Activated CD4-positive, alpha-beta memory T cell treated with anti-CD3 and anti-CD28 coated beads for 36 hours (primary cell): ENCODE data around the gene APCS. TPM values are rescaled to one million over a fixed set of nuclear protein-coding genes. Genes with fewer than 3 reads are reported as not detected.

Experiments used
- CTCF ChIA-PET: fragments of 350-600 bp; sonication (Branson Sonifier 250); formaldehyde crosslinking; loops from one replicate; lab custom pipeline; 2021; ENCODE audit warnings: antibody characterized with exemption, inconsistent platforms; lab: Charles Lee
- POLR2A ChIA-PET: fragments of 350-600 bp; sonication (Branson Sonifier 250); formaldehyde crosslinking; loops from one replicate; lab custom pipeline; 2021; ENCODE audit warnings: antibody characterized with exemption; lab: Charles Lee
- DNase-seq: peaks from one replicate; pipeline ENCODE4 v3.0.0-alpha.2; 2020
- H3K27ac Mint-ChIP-seq: one replicate; pipeline ENCODE4 v1.8.0; 2021; ENCODE audit warnings: mixed read lengths
- H3K27me3 Mint-ChIP-seq: one replicate; pipeline ENCODE4 v1.8.0; 2021; ENCODE audit warnings: mixed read lengths
- H3K36me3 Mint-ChIP-seq: one replicate; pipeline ENCODE4 v1.8.0; 2021; ENCODE audit warnings: mixed read lengths
- H3K4me1 Mint-ChIP-seq: one replicate; pipeline ENCODE4 v1.8.0; 2021; ENCODE audit warnings: low read depth, mixed read lengths
- H3K4me3 Mint-ChIP-seq: one replicate; pipeline ENCODE4 v1.8.0; 2021; ENCODE audit warnings: mild to moderate bottlenecking, mixed read lengths
- H3K9me3 Mint-ChIP-seq: one replicate; pipeline ENCODE4 v1.8.0; 2021; ENCODE audit warnings: mixed read lengths
- intact Hi-C: fragments of 100-400 bp; cut with micrococcal nuclease; formaldehyde crosslinking; loops from one replicate; pipeline ENCODE4 v1.15.1; 2023
- total RNA-seq, 2 experiments: library from RNA; stranded (reverse); gene quantifications; one replicate each; pipeline ENCODE4 v1.2.3, GENCODE V29; 2021

APCS gene
- total RNA-seq, 2 experiments from 2014 or later = not detected

- Mint-ChIP-seq H3K36me3 (no peaks in the 10 kb centered on the region), H3K27ac (no peak overlapping the region), H3K9me3 (peaks cover 5% of the 10 kb centered on the region), H3K4me3 (no peak overlapping the region), H3K27me3 (peaks cover 11% of the 10 kb centered on the region), H3K4me1 (no peaks in the 10 kb centered on the region)
- DNase-seq = no peak
- intact Hi-C loops = no loop called here
- ChIA-PET CTCF (no interaction called here), POLR2A (no interaction called here)
Observed at GRCh38 chr1:159594625-159595405, 7.2 kb downstream of the APCS start.

GRCh38 chr1:159598196-159598595, 10.6 kb downstream of the APCS start:
- ChIA-PET POLR2A (no interaction called here), CTCF (no interaction called here)
- no peak for DNase-seq
- Mint-ChIP-seq H3K4me3 (no peak overlapping the region), H3K4me1 (no peaks in the 10 kb centered on the region), H3K9me3 (no peaks in the 10 kb centered on the region), H3K36me3 (no peaks in the 10 kb centered on the region), H3K27me3 (peaks cover 28% of the 10 kb centered on the region), H3K27ac (no peak overlapping the region)
- intact Hi-C loops = no loop called here

- Mint-ChIP-seq H3K27me3 (peaks cover 24% of the 10 kb centered on the region), H3K9me3 (no peaks in the 10 kb centered on the region), H3K36me3 (no peaks in the 10 kb centered on the region), H3K4me1 (no peaks in the 10 kb centered on the region), H3K4me3 (no peak overlapping the region), H3K27ac (no peak overlapping the region)
- intact Hi-C loops = no loop called here
- ChIA-PET POLR2A (no interaction called here), CTCF (no interaction called here)
- no peak for DNase-seq
Observed at GRCh38 chr1:159600894-159601293, 13.3 kb downstream of the APCS start.

GRCh38 chr1:159602501-159602999, 14.9 kb downstream of the APCS start:
- Mint-ChIP-seq H3K4me3 (no peak overlapping the region), H3K27ac (no peak overlapping the region), H3K9me3 (no peaks in the 10 kb centered on the region), H3K4me1 (no peaks in the 10 kb centered on the region), H3K27me3 (peaks cover 24% of the 10 kb centered on the region), H3K36me3 (no peaks in the 10 kb centered on the region)
- no peak for DNase-seq
- POLR2A ChIA-PET = no interaction called here
- CTCF ChIA-PET = no interaction called here
- intact Hi-C loops = no loop called here

GRCh38 chr1:159612211-159612885, 24.7 kb downstream of the APCS start:
- intact Hi-C loops = no loop called here
- Mint-ChIP-seq H3K27ac (no peak overlapping the region), H3K4me1 (no peaks in the 10 kb centered on the region), H3K9me3 (no peaks in the 10 kb centered on the region), H3K4me3 (no peak overlapping the region), H3K27me3 (peaks cover 17% of the 10 kb centered on the region), H3K36me3 (no peaks in the 10 kb centered on the region)
- CTCF ChIA-PET = no interaction called here
- POLR2A ChIA-PET = no interaction called here
- DNase-seq = no peak

- H3K27ac Mint-ChIP-seq = no peak overlapping the region
- intact Hi-C loops = no loop called here
- H3K4me3 Mint-ChIP-seq = no peak overlapping the region
- ChIA-PET CTCF (no interaction called here), POLR2A (no interaction called here)
- no peaks in the 10 kb centered on the region for H3K4me1 Mint-ChIP-seq
- no peak for DNase-seq
- peaks cover 14% of the 10 kb centered on the region for H3K27me3 Mint-ChIP-seq
- peaks cover 3% of the 10 kb centered on the region for H3K9me3 Mint-ChIP-seq
- no peaks in the 10 kb centered on the region for H3K36me3 Mint-ChIP-seq
Observed at GRCh38 chr1:159632922-159633321, 45.3 kb downstream of the APCS start.

Other genes starting within 250 kb of the APCS start
- gene OR10J4, start 155.6 kb upstream of the APCS start, total RNA-seq = not detected
- not detected for gene OR10J1, start 148.1 kb upstream of the APCS start, total RNA-seq
- gene OR10J5, start 51.8 kb upstream of the APCS start, total RNA-seq = not detected
- not detected for gene CRP, start 126.8 kb downstream of the APCS start, total RNA-seq
- gene DUSP23, start 193.1 kb downstream of the APCS start, total RNA-seq = 10 to 100 TPM; 26.9 to 28.3 TPM
- not detected for gene FCRL6, start 214.5 kb downstream of the APCS start, total RNA-seq
- under 1 TPM; 0.53 to 0.55 TPM for gene SLAMF8, start 239.0 kb downstream of the APCS start, total RNA-seq